Non-pigmented ciliary epithelial cell (primary cell): Measurements from ENCODE around the gene NKAIN2.
"Not testable (repeated sequence)": the region's sequence is repeated elsewhere in the genome, so short reads cannot be mapped to it uniquely, and the experiment has no call there.

Experiments used
- DNase-seq: peaks from one replicate; pipeline ENCODE4 v3.0.0-alpha.2; 2010; ENCODE audit warnings: low read depth

NKAIN2 gene

DNA sequence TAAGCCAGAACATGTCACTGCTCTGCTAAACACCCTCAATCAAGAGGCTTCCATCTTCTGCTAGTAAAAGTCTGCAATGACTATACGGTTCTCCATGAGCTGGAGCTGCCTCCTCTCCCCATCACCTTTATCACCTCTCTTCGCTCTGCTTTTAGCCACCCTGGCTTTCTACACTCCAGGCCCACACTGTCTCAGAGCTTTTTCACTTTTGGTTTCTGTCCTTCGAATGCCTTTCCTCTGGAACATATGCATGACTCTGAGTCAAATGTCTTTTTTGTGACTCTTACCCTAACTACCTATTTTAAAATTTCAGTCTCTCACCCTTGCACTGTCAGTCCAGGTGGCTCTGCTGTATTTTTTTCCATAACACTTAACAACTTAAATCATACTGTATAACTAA lies 633.1 kb downstream of the NKAIN2 start:
- DNase-seq = no peak

DNA sequence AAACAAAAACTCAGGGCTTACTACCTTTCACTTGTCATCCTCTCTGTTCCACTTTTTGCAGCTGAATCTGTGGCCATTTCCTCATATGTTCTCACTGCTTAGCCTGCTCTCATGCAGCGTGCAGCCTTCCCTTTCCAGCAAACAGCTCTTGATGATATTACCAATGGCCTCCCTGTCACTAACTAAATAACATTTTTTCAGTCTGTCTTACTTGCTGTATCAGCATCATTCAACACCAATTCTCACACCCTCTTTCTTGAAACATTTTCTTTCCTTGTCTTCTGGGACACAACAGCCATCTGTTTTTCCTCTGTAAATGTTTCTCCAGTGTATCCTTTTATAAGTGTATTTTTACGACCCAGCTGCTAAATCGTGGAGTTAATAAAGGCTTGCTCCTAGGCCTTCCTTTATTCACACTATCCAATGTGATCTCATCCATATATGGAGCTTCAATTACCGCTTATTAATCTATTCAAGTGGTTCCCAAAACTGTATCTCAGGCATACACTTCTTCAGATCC lies 634.9 kb downstream of the NKAIN2 start:
- no peak for DNase-seq

DNA sequence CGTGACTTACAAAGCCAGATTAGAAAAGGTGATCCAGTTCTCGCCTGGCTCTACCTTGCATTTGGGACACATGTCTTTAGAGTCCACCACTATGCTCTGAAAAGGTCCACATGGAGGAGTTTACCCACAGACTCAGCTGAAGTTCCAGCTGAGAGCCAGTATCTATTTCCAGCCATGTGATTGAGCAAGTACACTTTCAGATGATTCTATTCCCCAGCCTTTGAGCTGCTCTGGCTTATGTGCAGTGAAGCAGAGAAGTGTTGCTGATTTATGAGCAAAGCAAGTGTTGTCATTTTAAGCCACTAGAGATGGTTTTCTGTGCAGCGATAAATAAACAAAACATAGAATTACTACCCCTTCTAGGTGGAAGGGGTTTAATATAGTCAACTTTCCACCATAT lies 637.8 kb downstream of the NKAIN2 start:
- DNase-seq = no peak

DNA sequence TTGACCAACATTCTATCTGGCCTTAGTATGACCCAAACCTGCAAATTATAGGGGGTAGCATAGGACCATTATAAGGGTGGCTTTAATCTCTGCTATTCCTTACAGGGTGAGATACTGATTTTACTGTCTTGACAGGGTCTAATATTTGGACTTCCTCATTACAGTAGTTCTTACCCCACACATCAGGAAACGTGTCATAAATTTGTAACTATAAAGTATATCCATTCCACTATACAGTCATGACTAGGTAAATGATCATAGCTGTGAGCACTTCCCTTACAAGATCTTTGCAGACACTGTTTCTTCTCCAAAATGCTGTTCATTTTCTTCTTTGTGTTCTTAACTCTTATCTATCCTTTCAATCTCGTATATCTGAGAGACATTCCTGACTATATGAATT lies 639.9 kb downstream of the NKAIN2 start:
- DNase-seq = no peak

DNA sequence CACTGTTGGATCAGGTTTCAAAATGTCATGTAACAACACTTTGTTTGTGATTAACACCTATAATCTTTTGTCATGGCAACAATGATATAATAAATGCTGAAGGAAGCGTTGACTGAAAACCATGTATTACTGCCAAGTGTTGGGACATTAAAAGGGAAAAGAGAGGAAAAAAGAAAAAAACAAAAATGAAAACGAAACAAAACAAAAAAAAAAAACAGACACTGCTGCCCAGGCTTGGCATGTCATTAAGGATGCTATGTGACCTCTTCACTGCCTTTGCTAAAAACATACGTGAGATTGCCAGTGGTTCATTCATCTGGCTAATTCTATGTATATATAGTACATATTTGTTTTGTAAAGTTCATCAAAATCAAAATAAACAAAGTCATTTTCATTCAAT lies 641.9 kb downstream of the NKAIN2 start:
- no peak for DNase-seq

DNA sequence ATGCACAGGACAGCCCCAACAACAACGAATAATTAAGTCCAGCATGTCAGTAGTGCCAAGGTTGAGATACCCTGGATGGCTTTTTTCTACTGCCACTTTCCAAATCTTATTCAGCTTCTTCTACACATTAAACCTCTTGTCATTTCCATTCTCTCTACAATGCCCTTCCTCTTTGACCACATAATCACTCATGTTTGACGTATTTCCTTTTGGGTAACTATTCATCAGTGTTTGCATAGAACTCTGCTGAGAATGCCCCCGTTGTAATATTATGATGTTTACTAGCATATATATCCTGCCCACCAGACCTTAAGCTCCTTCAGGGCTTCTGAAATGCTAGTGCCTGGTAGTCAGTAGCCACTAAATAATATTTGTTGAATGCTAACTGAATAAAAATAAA lies 643.3 kb downstream of the NKAIN2 start:
- no peak for DNase-seq

DNA sequence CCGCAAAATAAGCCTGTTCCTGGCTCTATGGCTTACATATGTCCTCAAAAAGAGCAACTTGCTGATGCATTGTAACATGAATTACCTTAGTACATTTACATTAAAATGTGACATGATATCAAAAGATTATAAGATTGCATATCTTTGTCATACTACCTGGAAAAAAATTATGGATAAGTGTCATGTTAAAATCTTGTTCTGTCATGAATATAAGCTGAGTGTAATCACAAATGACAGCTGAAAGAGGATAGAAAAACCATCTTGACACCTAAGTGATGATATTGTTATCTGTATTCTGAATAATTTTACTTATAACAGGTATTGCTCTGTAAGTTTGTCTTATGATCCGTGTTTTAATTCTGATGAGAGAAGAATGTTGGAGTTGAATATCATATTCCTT lies 655.6 kb downstream of the NKAIN2 start:
- no peak for DNase-seq

DNA sequence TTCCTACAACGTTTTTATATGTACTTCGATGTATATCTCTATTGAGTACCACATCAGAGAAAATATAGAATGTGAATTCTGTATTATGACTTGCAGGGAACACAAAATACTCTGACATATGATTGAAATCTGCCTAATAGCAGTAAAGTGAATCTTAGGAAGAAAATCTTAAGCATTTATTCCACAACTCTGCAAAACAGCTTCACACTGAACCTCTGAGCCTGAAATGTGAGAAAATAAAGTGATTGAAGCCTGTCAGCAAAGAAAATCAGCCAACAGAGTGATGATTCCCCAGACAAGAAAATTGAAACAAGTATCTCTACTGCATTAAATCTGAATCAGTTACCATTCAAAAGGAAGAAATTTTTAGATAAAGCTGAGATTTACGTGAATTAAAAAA lies 659.1 kb downstream of the NKAIN2 start:
- DNase-seq = no peak

DNA sequence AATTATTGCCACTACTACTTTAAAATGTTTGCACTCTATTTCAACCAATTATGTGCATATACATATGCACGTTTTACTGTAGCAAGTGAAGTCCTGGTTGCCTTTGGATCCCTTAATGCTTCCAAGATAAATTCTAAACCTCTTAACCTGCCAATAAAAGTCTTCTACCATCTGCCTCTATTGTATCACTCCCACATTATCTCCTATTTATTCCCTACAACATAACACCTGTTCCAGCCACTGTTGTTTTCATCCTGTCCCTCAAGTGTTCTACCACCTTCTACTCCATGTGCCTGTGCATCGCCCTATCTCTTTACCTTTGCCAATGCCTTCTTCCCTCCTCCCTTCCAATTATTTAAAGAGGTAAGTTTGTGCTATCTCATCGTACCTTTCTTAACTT lies 659.6 kb downstream of the NKAIN2 start:
- DNase-seq = no peak

DNA sequence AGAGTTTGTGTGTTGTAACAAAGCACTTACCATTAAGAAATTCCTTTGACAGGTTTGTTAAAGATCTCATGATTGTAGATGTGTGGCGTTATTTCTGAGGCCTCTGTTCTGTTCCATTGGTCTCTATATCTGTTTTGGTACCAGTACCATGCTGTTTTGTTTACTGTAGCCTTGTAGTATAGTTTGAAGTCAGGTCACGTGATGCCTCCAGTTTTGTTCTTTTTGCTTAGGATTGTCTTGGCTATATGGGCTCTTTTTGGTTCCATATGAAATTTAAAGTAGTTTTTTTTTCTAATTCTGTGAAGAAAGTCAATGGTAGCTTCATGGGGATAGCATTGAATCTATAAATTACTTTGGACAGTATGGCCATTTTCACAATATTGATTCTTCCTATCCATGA lies 660.9 kb downstream of the NKAIN2 start:
- DNase-seq = not testable (repeated sequence)

DNA sequence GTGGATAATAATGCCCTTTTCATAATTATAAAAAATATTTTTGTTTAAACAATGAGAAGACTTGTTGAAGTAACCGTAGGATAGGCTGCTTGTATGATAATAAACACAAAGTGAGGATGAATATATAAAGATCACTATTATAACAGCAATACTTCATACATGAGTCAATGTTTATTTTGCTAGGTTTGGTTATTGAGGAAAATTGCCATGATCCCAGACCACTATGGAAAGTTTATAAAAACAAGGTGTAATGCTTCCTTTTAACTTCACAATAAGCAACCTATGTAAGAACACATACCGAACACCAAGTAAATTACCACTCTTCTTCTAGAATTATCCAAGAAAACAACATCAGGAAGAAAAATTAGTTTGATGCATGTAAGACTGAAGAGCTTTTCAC lies 663.3 kb downstream of the NKAIN2 start:
- DNase-seq = no peak

DNA sequence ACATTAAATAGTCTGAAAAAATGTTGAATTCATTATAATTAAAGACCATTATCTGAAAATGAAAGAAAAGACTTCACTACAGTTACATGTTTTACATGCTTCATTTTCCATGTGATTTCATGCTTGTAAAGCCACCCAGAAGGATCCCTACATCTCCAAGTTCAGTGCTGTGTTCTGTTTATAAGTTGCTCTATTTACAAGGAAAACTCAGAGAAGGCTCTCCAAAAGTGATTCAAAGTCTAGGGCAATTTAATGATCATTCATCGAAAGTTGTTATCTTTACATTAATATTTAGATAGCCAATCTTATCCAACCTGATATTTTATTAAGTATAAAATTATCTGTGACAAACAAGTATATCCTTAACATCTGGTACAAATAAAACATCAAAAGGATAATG lies 663.7 kb downstream of the NKAIN2 start:
- no peak for DNase-seq

DNA sequence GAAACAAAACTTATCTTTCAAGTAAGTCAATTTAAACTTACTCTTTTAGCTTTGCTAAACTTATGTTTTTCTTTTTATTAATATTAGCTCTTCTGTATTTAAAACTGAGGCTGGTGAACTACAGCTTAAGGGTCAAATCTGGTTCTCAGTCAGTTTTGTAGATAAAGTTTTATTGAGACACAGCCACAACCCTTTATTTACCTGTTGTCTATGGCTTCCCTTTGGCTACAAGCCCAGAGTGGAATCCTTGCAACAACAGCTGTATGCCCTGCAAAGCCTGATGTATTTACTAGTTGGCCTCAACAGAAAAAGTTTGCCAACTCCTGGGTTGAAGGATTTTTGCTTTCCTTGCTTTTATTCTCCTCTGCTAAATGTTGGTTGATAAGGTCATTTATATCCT lies 667.1 kb downstream of the NKAIN2 start:
- no peak for DNase-seq

DNA sequence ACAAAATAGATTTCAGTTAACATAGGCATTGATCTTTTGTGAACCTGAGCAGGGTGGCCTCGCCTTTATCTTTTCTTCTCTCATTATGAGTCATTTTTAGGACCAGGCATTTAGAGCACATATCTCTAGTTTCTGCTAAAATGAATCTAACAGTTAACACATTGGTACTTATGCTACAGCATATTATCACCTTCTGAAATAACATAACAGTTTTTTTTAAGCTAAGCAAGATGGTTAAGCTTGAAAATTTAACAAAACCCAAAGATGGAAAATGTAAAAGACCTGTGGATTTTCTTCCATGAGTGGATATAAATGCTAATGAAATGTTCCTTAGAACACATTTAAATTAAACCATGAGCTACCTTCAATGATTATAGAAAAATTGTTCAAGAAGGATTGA lies 671.5 kb downstream of the NKAIN2 start:
- DNase-seq = no peak

DNA sequence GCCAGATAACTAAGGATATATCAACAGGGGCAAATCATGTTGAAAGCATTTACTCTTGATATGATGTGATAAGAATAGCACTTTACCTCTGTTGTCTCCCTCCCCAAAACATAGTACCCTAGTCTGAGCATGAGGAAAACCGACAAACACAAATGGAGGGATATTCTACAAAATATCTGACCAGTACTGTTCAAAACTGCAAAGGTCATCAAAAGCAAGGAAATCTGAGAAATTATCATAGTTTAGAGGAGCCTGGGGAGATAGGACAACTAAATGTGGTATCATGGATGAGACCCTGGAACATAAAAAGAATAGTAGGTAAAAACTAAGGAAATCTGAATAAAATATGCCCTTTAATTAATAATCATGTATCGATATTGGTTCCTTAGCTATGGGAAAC lies 675.2 kb downstream of the NKAIN2 start:
- DNase-seq = no peak

DNA sequence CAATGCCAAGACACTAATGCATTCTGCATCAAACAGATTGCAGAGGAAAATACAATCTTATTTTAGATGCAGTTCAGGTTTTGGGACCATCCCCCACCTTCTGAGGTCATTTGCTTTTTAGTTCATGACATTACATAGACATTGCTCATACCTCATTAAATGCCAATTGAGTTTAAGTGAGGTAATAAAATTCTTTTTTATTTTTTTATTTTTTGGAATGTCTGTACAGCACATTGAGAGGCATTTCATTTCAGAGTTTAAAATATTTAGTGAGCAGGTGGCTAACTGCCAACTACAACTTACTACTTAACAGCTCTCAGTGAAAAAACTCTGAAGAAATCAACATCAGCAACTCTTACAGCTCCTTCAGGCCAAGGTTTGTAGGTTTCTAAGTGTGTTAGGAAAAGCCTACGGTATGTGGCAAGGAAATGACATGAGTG lies 676.3 kb downstream of the NKAIN2 start:
- DNase-seq = no peak

DNA sequence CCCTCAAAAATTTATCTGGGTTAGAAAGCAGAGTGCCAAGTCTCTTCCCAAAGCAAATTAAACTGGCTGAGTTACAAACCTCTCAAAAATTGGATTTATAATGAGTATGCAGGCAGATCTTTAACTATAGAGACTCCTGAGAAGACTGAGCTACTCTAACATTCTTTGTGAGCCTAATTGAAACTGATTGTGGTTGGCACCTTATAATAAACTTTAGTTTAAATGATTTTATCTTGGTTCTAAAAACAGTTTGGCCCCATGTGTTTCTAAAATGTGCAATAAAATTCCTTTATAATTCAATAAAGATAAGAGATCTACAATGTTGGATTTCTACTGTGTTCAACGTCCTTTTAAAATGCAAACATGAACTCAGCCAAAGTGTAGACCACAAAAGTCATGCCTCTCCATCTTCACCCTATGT lies 678.4 kb downstream of the NKAIN2 start:
- DNase-seq = no peak

DNA sequence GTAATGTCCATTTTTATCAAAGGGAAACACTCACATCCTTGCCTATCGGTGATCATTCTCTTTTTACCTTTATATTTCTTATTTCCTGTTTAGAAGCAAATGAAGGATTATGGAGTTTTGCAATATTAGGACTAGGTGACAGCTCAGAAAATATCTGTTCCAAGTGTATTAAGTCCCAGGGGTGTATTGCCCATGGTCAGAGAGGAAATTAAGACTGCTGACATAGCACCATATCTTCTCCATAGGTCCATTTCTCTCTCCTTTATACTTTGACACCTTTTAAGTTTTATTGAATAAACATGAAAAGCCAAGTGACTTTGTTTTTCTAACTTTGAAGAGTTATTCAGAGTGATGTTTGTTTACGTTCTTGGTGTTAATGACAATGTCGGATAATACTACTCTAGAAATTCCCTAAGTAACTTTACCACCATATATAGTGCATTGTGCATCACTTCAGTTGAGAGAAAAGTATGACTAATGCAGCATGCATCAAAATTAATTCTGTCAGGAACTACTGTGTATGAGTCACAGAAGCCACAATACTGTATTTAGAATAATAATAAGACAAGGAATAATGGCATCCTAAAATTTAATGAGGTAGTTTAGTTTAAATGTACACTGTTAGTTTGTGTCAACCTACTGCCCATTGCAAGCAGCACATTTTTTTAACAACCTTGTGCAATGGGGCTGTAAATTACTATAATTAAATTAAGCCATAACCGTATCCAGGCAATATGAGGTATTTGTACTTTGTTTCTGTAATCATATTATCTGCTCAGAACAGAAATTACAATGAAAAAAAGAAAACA lies 684.2 kb downstream of the NKAIN2 start:
- peak; percentile 52 for DNase-seq

DNA sequence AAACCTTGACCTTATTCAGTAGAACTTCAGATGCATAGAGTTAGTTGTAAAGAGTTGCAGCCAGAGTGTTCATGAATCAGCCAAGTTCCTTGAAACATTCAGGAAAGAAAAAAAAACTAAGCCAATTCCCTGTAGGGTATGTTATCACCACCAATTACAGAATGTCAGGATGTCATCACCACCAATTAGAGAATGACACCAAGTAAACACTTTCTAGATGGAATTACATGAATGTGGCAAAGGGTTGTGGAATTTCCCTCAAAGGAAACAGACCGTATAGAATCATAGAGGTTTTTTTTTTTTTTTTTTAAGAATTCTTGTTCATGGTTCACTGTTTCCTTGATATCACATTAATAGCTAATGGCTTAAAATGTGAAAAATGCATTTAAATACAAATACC lies 686.5 kb downstream of the NKAIN2 start:
- no peak for DNase-seq

DNA sequence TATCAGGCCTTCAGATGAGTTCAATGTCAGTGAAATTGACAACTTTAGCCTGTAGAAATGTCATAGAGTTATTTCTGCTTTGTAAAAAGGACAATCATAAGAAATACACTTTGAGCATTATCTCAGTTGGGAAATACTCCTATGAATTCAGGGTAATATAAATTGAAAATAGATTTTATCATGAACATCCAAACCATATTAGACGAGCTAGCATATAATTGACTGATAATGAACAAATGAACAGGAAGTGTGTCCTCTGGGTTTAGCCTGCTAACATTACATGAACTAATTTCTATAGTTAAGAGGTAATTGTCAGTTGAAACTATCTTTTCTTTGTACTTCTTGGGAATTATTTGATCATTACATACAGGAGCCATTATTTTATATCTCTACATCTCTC lies 689.6 kb downstream of the NKAIN2 start:
- no peak for DNase-seq

DNA sequence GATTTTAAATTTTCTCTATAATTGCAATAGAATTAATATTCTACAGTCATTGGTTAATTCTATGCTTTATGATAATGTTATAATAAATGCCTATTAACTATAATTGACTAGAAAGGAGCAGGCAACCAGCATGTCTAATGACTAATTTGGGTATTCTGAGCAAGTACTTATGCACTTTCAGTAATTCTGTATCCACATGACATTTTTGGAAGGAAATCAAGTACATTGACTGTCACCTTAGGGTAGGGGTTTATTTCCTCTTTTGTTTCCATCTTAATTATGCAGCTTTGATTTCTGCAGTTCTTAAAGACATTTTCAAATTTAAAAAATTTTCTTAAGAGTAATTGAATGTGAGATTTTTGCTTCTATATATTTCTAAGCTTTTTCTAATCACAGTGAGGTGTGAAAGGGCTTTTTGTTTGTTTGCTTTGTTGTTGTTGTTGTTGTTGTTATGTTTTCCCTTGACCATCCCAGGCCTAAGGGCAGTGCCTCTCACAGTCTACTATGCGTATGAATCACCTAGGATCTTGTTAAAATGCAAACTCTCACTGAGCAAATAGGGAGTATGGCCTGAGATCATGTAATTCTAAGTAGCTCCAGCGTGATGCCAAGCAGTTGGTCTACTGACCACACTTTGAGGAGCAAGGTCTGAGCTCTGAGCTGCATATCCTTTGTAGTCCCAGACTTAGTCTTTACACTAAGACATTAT lies 691.4 kb downstream of the NKAIN2 start:
- DNase-seq = no peak

DNA sequence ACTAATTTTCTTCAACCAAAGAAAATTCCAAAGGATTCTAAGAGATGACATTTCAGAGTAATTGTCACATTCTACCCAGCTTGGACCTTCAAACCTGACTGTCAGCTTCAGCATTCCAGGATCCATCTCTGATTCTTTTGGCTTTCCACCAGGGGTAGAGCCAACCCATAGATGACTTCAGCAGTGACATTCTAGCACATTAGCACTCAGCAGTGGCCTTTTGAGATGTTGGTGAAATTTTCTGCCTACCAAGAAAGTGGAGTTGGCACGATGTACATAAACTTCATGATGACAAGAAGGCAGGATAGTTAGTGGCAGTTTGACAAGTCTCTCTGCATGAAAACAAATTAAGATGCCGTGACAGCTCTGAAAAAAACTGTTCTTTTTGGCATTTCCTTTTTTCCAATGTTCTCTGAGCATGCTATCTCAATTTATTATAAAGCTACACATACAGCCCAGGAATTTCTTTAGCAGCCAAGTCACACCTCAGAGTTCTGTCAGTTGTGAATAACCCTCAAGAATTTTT lies 692.1 kb downstream of the NKAIN2 start:
- no peak for DNase-seq

DNA sequence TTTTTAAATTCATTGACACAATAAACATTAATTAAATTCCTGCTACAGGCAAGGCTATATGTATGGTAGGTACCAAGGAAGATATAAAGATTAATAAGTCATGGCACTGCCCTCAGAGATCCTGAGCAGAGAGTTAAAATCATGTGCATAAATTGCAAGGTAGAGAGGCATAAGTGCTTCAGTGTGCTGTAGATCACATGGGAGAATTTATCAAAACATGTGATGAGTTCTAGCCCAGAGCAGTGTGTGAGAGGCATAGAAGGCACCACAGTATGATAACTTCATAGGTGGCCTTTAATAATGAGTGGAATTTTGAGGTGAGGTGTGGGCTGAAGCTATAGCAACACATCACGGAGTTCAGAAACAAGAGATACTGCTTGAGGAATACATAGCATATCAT lies 692.7 kb downstream of the NKAIN2 start:
- DNase-seq = no peak
